ENCODE results near the gene OR5B3. TPM values are rescaled to one million over a fixed set of nuclear protein-coding genes. Genes with fewer than 3 reads are reported as not detected.

The OR5B3 gene
- total RNA-seq, 1 donor from 2014 or later, result not detected

Other genes starting within 250 kb of the OR5B3 start
- not detected for gene OR9Q2, start 217.8 kb downstream of the OR5B3 start, total RNA-seq
- not detected for gene OR1S2, start 202.7 kb downstream of the OR5B3 start, total RNA-seq
- gene OR1S1, start 194.2 kb downstream of the OR5B3 start, total RNA-seq, result not detected
- not detected for gene OR10Q1, start 178.0 kb downstream of the OR5B3 start, total RNA-seq
- gene OR10W1, start 138.6 kb downstream of the OR5B3 start, total RNA-seq, result not detected
- not detected for gene OR5B17, start 47.8 kb downstream of the OR5B3 start, total RNA-seq
- not detected for gene OR5B2, start 21.2 kb upstream of the OR5B3 start, total RNA-seq
- gene OR5B12, start 35.4 kb upstream of the OR5B3 start, total RNA-seq, result not detected
- not detected for gene OR5B21, start 101.2 kb upstream of the OR5B3 start, total RNA-seq
- 5.0 TPM for gene LPXN, start 169.0 kb upstream of the OR5B3 start, total RNA-seq
- gene ZFP91, start 172.2 kb upstream of the OR5B3 start, total RNA-seq, result 64.4 TPM
- 1.4 TPM for gene CNTF, start 215.8 kb upstream of the OR5B3 start, total RNA-seq

Measured in left ventricle myocardium superior (tissue), 1 donor.